LNCaP clone FGC (cell line): ENCODE measurements around the gene CHAF1A.

Experiments
- DNase-seq: peaks from one replicate; pipeline ENCODE4 v3.0.0-alpha.2; 2011; ENCODE audit warnings: low read depth
- H3K4me3 ChIP-seq: 2 replicates; pipeline ENCODE4 v1.5.1; 2011; ENCODE audit warnings: mild to moderate bottlenecking, low read depth, low read length, control low read depth
- TF ChIP-seq, protein P1 (sequence below): IDR thresholded peaks from 2 replicates; pipeline ENCODE4 v1.5.1; 2012; ENCODE audit warnings: mild to moderate bottlenecking; ENCODE audit not compliant: control insufficient read depth, insufficient read depth; ENCODE audit errors: extremely low read depth

Gene CHAF1A

GRCh38 chr19:4376671-4376990, 25.8 kb upstream of the CHAF1A start:
- no peak for DNase-seq
- H3K4me3 ChIP-seq = no peak overlapping the region
- TF ChIP-seq, protein P1, sequence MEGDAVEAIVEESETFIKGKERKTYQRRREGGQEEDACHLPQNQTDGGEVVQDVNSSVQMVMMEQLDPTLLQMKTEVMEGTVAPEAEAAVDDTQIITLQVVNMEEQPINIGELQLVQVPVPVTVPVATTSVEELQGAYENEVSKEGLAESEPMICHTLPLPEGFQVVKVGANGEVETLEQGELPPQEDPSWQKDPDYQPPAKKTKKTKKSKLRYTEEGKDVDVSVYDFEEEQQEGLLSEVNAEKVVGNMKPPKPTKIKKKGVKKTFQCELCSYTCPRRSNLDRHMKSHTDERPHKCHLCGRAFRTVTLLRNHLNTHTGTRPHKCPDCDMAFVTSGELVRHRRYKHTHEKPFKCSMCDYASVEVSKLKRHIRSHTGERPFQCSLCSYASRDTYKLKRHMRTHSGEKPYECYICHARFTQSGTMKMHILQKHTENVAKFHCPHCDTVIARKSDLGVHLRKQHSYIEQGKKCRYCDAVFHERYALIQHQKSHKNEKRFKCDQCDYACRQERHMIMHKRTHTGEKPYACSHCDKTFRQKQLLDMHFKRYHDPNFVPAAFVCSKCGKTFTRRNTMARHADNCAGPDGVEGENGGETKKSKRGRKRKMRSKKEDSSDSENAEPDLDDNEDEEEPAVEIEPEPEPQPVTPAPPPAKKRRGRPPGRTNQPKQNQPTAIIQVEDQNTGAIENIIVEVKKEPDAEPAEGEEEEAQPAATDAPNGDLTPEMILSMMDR = no peak

DNA sequence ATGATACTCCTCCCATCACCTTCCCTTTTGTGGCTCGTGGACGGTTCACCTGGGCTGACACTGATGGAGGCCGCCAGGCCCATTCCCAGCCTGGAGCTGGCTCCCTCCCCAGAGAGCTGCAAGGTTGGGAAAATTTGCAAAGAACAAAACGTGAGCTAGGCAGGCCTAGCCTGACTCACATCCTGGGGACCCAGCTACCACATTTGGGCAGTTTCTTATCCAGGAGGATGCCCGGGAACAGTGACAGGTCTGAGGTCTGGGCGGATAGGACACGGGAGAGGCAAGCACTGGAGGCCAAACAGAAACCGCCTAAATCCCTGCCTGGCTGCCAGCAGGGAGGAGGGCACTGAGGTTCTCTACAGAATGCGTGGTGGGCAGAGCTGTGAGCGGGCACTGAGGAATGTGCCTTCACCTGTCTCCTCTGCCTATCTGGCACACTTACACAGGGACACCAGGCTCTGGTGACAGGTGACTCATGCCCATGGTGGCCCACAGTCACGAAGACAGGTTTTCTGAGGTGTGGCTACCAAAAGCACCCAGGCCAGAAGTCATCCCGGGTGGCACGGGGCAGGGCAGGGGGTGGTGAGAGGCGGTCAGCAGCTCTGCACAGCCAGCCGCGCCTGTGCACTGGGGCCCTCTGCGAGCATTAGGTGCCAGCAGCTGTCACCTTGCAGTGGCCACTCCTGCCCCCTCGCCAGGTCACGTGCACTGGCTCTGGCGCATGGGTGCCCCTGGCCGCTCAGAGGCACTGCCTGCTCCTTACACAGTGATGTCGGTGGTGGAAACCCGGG, 25.3 kb upstream of the CHAF1A start:
- H3K4me3 ChIP-seq = no peak overlapping the region
- no peak for DNase-seq
- TF ChIP-seq, protein P1 = no peak

DNA sequence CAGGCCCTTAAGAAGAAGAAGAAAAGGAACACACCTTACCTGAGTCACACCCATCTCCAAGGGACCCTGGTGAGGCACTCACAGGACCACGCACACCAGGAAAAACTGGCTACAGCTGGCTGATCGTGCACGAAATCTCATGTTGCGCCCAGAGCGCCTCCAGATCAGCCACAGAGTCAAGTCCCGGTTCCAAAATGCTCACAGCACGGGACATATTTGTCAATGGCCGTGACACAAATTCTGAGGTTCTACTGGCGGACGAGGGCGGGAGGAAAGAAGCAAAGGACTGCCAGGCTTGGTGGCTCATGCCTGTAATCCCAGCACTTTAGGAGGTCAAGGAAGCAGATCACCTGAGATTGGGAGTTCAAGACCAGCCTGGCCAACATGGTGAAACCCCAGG, 23.6 kb upstream of the CHAF1A start:
- DNase-seq = no peak
- H3K4me3 ChIP-seq = no peak overlapping the region
- TF ChIP-seq, protein P1 = no peak

- no peak for DNase-seq
- H3K4me3 ChIP-seq = no peak overlapping the region
- TF ChIP-seq, protein P1 = no peak
Measured at GRCh38 chr19:4379383-4380253, 22.8 kb upstream of the CHAF1A start.

DNA sequence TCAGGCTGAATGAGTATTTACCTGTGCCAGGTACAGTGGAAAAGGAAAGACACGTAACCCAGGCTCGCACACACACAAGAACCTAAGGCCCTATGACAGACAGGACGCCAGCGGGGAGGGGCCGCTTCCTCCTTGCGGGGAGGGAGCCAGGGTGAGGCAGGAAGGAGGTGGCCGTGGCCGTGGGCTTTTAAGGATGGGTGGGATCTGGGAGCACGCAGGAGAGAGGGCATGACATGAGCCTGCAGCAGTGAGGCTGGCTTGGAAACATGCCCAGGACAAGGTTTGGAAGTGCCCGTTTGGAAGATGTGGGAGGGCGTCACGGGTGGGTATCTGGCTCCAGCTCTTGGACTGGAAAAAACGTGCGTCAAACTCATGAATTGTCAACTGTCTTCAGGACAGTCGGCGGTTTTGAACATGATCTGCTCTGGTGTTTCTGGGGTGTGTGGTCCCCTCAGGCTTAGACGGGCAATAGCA, 22.1 kb upstream of the CHAF1A start:
- no peak for DNase-seq
- H3K4me3 ChIP-seq = no peak overlapping the region
- TF ChIP-seq, protein P1 = no peak

- DNase-seq = no peak
- TF ChIP-seq, protein P1 = no peak
- H3K4me3 ChIP-seq = no peak overlapping the region
Measured at GRCh38 chr19:4385291-4386040, 17.0 kb upstream of the CHAF1A start.
